ENCODE data around the gene MLLT10.

The MLLT10 gene

GRCh38 chr10:21603721-21604120 lies 69.7 kb downstream of the MLLT10 start:
- H3K4me3 ChIP-seq (ENCODE audit: low read depth in 1 of 2, low read length in 2 of 2) = no peak overlapping the region
- no peaks in the 10 kb centered on the region for H3K4me1 ChIP-seq (ENCODE audit: insufficient read depth, low read length)
- DNase-seq (no peak), ATAC-seq (ENCODE audit: insufficient read depth, low read depth) (no peak)
- no peak overlapping the region for H3K27ac ChIP-seq (ENCODE audit: low read length)
- TF ChIP-seq CTCF (IDR thresholded peaks at IDR 0.05; ENCODE audit: borderline replicate concordance, extremely low read depth, low read length, poor library complexity, severe bottlenecking) (no peak), EZH2 (IDR thresholded peaks at IDR 0.05; ENCODE audit: borderline replicate concordance, low read depth, low read length, severe bottlenecking) (no peak)
- H3K4me2 ChIP-seq (ENCODE audit: insufficient read depth, low read length) = no peak overlapping the region
- H4K20me1 ChIP-seq (ENCODE audit: insufficient read depth, low read length) = peaks cover 10% of the 10 kb centered on the region; the same call in 1 of the 2 replicates
- no peaks in the 10 kb centered on the region for H3K9me3 ChIP-seq (ENCODE audit: insufficient read depth, low read length, severe bottlenecking)
- H3K9ac ChIP-seq (ENCODE audit: low read depth, low read length) = no peak overlapping the region
- H2AFZ ChIP-seq (ENCODE audit: low read depth, low read length) = no peak overlapping the region
- H3K27me3 ChIP-seq (ENCODE audit: insufficient read depth, low read length, poor library complexity) = no peaks in the 10 kb centered on the region
- H3K36me3 ChIP-seq (ENCODE audit: insufficient read depth, low read length) = peaks cover 27% of the 10 kb centered on the region
- H3K79me2 ChIP-seq (ENCODE audit: insufficient read depth, low read length) = peaks cover 76% of the 10 kb centered on the region

GRCh38 chr10:21604651-21605050 lies 70.6 kb downstream of the MLLT10 start:
- H3K4me1 ChIP-seq (ENCODE audit: insufficient read depth, low read length) = no peaks in the 10 kb centered on the region
- no peak overlapping the region for H3K4me2 ChIP-seq (ENCODE audit: insufficient read depth, low read length)
- DNase-seq = no peak
- no peak for ATAC-seq (ENCODE audit: insufficient read depth, low read depth)
- no peak overlapping the region for H3K9ac ChIP-seq (ENCODE audit: low read depth, low read length)
- peaks cover 27% of the 10 kb centered on the region for H3K36me3 ChIP-seq (ENCODE audit: insufficient read depth, low read length)
- no peak for TF ChIP-seq CTCF (IDR thresholded peaks at IDR 0.05; ENCODE audit: borderline replicate concordance, extremely low read depth, low read length, poor library complexity, severe bottlenecking)
- TF ChIP-seq EZH2 (IDR thresholded peaks at IDR 0.05; ENCODE audit: borderline replicate concordance, low read depth, low read length, severe bottlenecking) = no peak
- no peaks in the 10 kb centered on the region for H3K9me3 ChIP-seq (ENCODE audit: insufficient read depth, low read length, severe bottlenecking)
- no peak overlapping the region for H2AFZ ChIP-seq (ENCODE audit: low read depth, low read length)
- H4K20me1 ChIP-seq (ENCODE audit: insufficient read depth, low read length) = peaks cover 12% of the 10 kb centered on the region; the same call in 1 of the 2 replicates
- H3K27me3 ChIP-seq (ENCODE audit: insufficient read depth, low read length, poor library complexity) = no peaks in the 10 kb centered on the region
- H3K27ac ChIP-seq (ENCODE audit: low read length) = no peak overlapping the region
- H3K79me2 ChIP-seq (ENCODE audit: insufficient read depth, low read length) = peaks cover 77% of the 10 kb centered on the region
- no peak overlapping the region for H3K4me3 ChIP-seq (ENCODE audit: low read depth in 1 of 2, low read length in 2 of 2)

DNA sequence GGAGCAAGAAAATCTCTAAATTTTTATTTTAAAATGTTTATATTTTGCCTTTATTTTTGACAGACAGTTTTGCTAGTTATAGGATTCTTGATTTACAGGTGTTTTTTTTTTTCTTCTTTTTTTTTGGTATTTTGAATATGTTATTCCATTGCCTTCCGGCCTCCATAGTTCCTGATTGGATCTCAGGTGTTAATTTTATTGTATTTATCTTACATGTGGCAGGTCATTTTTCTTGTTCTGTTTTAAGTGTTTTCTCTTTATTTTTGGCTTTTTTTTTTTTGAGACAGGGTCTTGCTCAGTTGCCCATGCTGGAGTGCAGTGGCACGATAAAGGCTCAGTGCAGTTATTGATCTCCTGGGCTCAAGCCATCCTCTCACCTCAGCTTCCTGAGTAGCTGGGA lies 73.9 kb downstream of the MLLT10 start:
- H3K27me3 ChIP-seq (ENCODE audit: insufficient read depth, low read length, poor library complexity) = no peaks in the 10 kb centered on the region
- H3K36me3 ChIP-seq (ENCODE audit: insufficient read depth, low read length) = peaks cover 31% of the 10 kb centered on the region
- no peaks in the 10 kb centered on the region for H3K9me3 ChIP-seq (ENCODE audit: insufficient read depth, low read length, severe bottlenecking)
- peaks cover 70% of the 10 kb centered on the region for H3K79me2 ChIP-seq (ENCODE audit: insufficient read depth, low read length)
- no peak for DNase-seq
- H3K27ac ChIP-seq (ENCODE audit: low read length) = no peak overlapping the region
- H3K4me2 ChIP-seq (ENCODE audit: insufficient read depth, low read length) = no peak overlapping the region
- H3K9ac ChIP-seq (ENCODE audit: low read depth, low read length) = no peak overlapping the region
- no peak overlapping the region for H2AFZ ChIP-seq (ENCODE audit: low read depth, low read length)
- TF ChIP-seq EZH2 (IDR thresholded peaks at IDR 0.05; ENCODE audit: borderline replicate concordance, low read depth, low read length, severe bottlenecking) = no peak
- no peak for TF ChIP-seq CTCF (IDR thresholded peaks at IDR 0.05; ENCODE audit: borderline replicate concordance, extremely low read depth, low read length, poor library complexity, severe bottlenecking)
- no peak for ATAC-seq (ENCODE audit: insufficient read depth, low read depth)
- no peak overlapping the region for H3K4me3 ChIP-seq (ENCODE audit: low read depth in 1 of 2, low read length in 2 of 2)
- peaks cover 9% of the 10 kb centered on the region; the same call in 1 of the 2 replicates for H4K20me1 ChIP-seq (ENCODE audit: insufficient read depth, low read length)
- no peaks in the 10 kb centered on the region for H3K4me1 ChIP-seq (ENCODE audit: insufficient read depth, low read length)

DNA sequence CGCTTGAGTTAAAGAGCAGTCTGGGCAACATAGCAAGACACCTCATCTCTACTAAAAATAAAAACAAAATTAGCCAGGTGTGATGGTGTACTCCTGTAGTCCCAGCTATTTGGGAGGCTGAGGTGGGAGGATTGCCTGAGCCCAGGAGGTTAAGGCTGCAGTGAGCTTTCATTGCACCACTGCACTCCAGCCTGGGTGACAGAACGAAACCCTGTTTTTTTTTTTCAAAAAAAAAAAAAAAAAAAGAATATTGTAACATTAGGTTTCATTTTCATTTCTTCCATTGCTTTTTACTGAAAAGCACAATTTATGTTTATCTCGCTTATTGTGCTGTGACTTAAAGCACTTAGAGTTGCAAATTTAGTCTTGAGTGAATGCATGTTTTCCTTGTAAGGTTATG lies 80.0 kb downstream of the MLLT10 start:
- no peak overlapping the region for H3K4me2 ChIP-seq (ENCODE audit: insufficient read depth, low read length)
- DNase-seq = no peak
- H3K9me3 ChIP-seq (ENCODE audit: insufficient read depth, low read length, severe bottlenecking) = no peaks in the 10 kb centered on the region
- H3K36me3 ChIP-seq (ENCODE audit: insufficient read depth, low read length) = peaks cover 27% of the 10 kb centered on the region; the same call in 1 of the 2 replicates
- H3K4me1 ChIP-seq (ENCODE audit: insufficient read depth, low read length) = no peaks in the 10 kb centered on the region
- no peak overlapping the region for H3K9ac ChIP-seq (ENCODE audit: low read depth, low read length)
- H3K4me3 ChIP-seq (ENCODE audit: low read depth in 1 of 2, low read length in 2 of 2) = no peak overlapping the region
- H3K79me2 ChIP-seq (ENCODE audit: insufficient read depth, low read length) = peaks cover 26% of the 10 kb centered on the region
- peaks cover 5% of the 10 kb centered on the region; the same call in 1 of the 2 replicates for H4K20me1 ChIP-seq (ENCODE audit: insufficient read depth, low read length)
- no peak for ATAC-seq (ENCODE audit: insufficient read depth, low read depth)
- no peaks in the 10 kb centered on the region for H3K27me3 ChIP-seq (ENCODE audit: insufficient read depth, low read length, poor library complexity)
- H2AFZ ChIP-seq (ENCODE audit: low read depth, low read length) = no peak overlapping the region
- no peak overlapping the region for H3K27ac ChIP-seq (ENCODE audit: low read length)
- TF ChIP-seq EZH2 (IDR thresholded peaks at IDR 0.05; ENCODE audit: borderline replicate concordance, low read depth, low read length, severe bottlenecking) (no peak), CTCF (IDR thresholded peaks at IDR 0.05; ENCODE audit: borderline replicate concordance, extremely low read depth, low read length, poor library complexity, severe bottlenecking) (no peak)

Measured in DND-41 (cell line).